Endodermal cell (in vitro differentiated cells): Measurements from ENCODE around the gene MTMR4. TPM values are rescaled to one million over a fixed set of nuclear protein-coding genes. Genes with fewer than 3 reads are reported as not detected.

Source experiments
- DNase-seq: peaks from one replicate; pipeline ENCODE4 v3.0.0-alpha.2; 2017
- H3K27ac ChIP-seq: 2 replicates; pipeline ENCODE4 v1.5.1; 2013; ENCODE audit warnings: mild to moderate bottlenecking, low read depth, low read length, moderate library complexity
- H3K27me3 ChIP-seq: 2 replicates; pipeline ENCODE4 v1.6.1; 2013; ENCODE audit warnings: mild to moderate bottlenecking, low read length, moderate library complexity; ENCODE audit not compliant: insufficient read depth, control insufficient read depth, poor library complexity, severe bottlenecking
- H3K36me3 ChIP-seq: 2 replicates; pipeline ENCODE4 v1.7.0; 2013; ENCODE audit warnings: mild to moderate bottlenecking, low read length, moderate library complexity; ENCODE audit not compliant: control insufficient read depth, insufficient read depth
- H3K4me1 ChIP-seq: one replicate; pipeline ENCODE4 v1.7.0; 2013; ENCODE audit warnings: low read length; ENCODE audit not compliant: control insufficient read depth, insufficient read depth
- H3K4me3 ChIP-seq: 2 replicates; pipeline ENCODE4 v1.5.1; 2013; ENCODE audit warnings: mild to moderate bottlenecking, low read length, moderate library complexity
- H3K9ac ChIP-seq: 2 replicates; pipeline ENCODE4 v1.6.1; 2013; ENCODE audit warnings: mild to moderate bottlenecking, low read length, moderate library complexity; ENCODE audit not compliant: poor library complexity, severe bottlenecking; ENCODE audit errors: extremely low read depth
- H3K9me3 ChIP-seq: 2 replicates; pipeline ENCODE4 v1.6.1; 2013; ENCODE audit warnings: mild to moderate bottlenecking, low read length, moderate library complexity; ENCODE audit not compliant: control insufficient read depth
- H3K27ac Mint-ChIP-seq: 2 replicates; pipeline ENCODE4 v1.8.0; 2020; ENCODE audit warnings: mixed read lengths
- H3K27me3 Mint-ChIP-seq: 2 replicates; pipeline ENCODE4 v1.8.0; 2021; ENCODE audit warnings: mild to moderate bottlenecking, mixed read lengths; ENCODE audit not compliant: insufficient read depth
- H3K36me3 Mint-ChIP-seq: 2 replicates; pipeline ENCODE4 v1.8.0; 2020; ENCODE audit warnings: low read depth, mixed read lengths
- H3K4me1 Mint-ChIP-seq: 2 replicates; pipeline ENCODE4 v1.8.0; 2020; ENCODE audit warnings: mixed read lengths
- H3K4me3 Mint-ChIP-seq: 2 replicates; pipeline ENCODE4 v1.8.0; 2020; ENCODE audit warnings: mild to moderate bottlenecking, moderate library complexity, mixed read lengths
- H3K9me3 Mint-ChIP-seq: 2 replicates; pipeline ENCODE4 v1.8.0; 2020; ENCODE audit warnings: mild to moderate bottlenecking, mixed read lengths
- WGBS, 2 experiments: methylation state at CpG; one replicate each; pipeline versions ENCODE4 v1.1.5 to v1.1.7; 2013; ENCODE audit warnings: missing lambda C conversion rate in 2 of 2, mixed read lengths in 1 of 2; ENCODE audit not compliant: insufficient coverage in 1 of 2, insufficient read length in 1 of 2; 5-methylcytosine and 5-hydroxymethylcytosine counted together
- long read RNA-seq, 4 experiments: library from polyadenylated mRNA in 2 of 4; library from RNA in 1 of 4; library from capped mRNA in 1 of 4; stranded (forward) in 3 of 4; unstranded in 1 of 4; transcript quantifications; one replicate each; pipeline ENCODE4 v2.0.0, GENCODE V29; 2020 to 2021; ENCODE audit warnings: inconsistent platforms in 1 of 4
- polyA plus RNA-seq, 2 experiments: library from polyadenylated mRNA; stranded (reverse); fragments of 50-300 nt; gene quantifications; one replicate each; pipeline ENCODE4 v1.2.3, GENCODE V29; 2013
- total RNA-seq, 2 donors: library from RNA; stranded (reverse); fragmentation: NEBNext Ultra II Directional in 1 of 2; extraction: Animal tissue kit (Norgen Biotek cat#: 25700) in 1 of 2; gene quantifications; 2 replicates in 1 of 2; 3 replicates in 1 of 2; pipeline ENCODE4 v1.2.1, GENCODE V29; 2021
- TF ChIP-seq, protein P1 (sequence below): fragments of 200-600 bp; sonication (generic); conservative IDR thresholded peaks from 2 replicates; pipeline ENCODE4 v1.5.0; 2021; ENCODE audit warnings: antibody characterized with exemption, mild to moderate bottlenecking

Gene MTMR4
- total RNA-seq, result 10 to 100 TPM; 39.4 to 52.9 TPM
- polyA plus RNA-seq (2013, experiment 1 of 2), result 43.6 TPM
- 39.0 TPM for polyA plus RNA-seq (2013, experiment 2 of 2)
- long read RNA-seq, experiment 1, partial matches to known transcripts, result 3 of 9 reads
- long read RNA-seq, experiment 1, other reads (novel, unspliced or antisense), result 6 of 9 reads
- long read RNA-seq, experiment 2, full-length matches to known transcripts, result 7 of 40 reads
- long read RNA-seq, experiment 2, partial matches to known transcripts, result 8 of 40 reads
- long read RNA-seq, experiment 2, other reads (novel, unspliced or antisense), result 25 of 40 reads
- long read RNA-seq, experiment 3, full-length matches to known transcripts, result 20 of 44 reads
- long read RNA-seq, experiment 3, partial matches to known transcripts, result 15 of 44 reads
- long read RNA-seq, experiment 3, other reads (novel, unspliced or antisense), result 9 of 44 reads
- long read RNA-seq, experiment 4, partial matches to known transcripts, result 4 of 5 reads
- long read RNA-seq, experiment 4, other reads (novel, unspliced or antisense), result 1 of 5 reads

DNA sequence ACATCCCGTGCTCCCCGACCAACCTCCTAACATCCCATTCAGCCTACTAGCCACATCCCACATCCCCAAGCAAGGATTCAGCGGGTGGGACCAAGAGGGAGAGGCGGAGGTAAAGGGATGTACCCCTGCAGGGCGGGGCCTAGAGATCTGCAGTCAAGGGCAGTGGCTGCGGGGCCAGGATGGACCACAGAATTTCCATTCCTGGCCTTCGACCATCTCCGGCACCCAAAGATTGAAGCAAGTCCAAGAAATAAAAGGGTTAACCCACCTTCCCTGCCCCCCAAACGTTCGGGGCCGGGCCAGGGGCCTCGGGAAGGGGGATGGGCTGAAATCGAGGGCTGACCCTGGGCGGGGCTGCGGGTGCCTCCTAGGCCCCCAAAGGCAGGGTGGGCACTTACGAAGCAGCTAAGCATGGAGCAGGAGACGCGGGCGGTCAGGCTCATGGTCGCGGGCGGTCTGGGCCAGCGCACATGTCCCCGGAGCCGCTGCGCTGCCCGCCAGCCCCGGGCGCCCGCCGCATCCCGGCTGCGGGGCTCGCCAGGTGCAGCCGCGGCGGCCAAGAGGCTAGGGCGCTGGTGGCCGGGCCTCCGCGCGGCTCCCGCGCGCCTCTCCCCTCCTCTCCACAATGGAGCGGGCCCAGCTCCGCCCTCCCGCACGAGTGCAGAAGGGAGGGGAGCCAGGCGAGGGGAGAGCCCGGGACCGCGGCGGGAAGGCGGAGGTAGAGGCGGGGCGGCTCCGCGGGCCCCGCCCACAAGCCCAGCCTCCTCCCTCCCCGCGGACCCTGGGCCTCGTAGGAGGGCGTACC is at the start of gene MTMR4:
Gene MTMR4 (minus strand): TSS at position 674 of the 805 bp plus-strand sequence. CDS start 231 bp downstream, at position 443.
- Mint-ChIP-seq H3K4me3 (peak within 1 kb of the TSS; percentile 82), H3K9me3 (no peaks in the 10 kb centered on the region), H3K27ac (peak within 1 kb of the TSS; percentile 91), H3K36me3 (peaks cover 32% of the 10 kb centered on the region), H3K27me3 (no peaks in the 10 kb centered on the region), H3K4me1 (peaks cover 22% of the 10 kb centered on the region)
- WGBS, 2 experiments, result 0 to 1% methylated on average over 17 to 64 of the region's 64 CpGs
- H3K27ac ChIP-seq, result peak within 1 kb of the TSS; percentile 34
- TF ChIP-seq, protein P1, sequence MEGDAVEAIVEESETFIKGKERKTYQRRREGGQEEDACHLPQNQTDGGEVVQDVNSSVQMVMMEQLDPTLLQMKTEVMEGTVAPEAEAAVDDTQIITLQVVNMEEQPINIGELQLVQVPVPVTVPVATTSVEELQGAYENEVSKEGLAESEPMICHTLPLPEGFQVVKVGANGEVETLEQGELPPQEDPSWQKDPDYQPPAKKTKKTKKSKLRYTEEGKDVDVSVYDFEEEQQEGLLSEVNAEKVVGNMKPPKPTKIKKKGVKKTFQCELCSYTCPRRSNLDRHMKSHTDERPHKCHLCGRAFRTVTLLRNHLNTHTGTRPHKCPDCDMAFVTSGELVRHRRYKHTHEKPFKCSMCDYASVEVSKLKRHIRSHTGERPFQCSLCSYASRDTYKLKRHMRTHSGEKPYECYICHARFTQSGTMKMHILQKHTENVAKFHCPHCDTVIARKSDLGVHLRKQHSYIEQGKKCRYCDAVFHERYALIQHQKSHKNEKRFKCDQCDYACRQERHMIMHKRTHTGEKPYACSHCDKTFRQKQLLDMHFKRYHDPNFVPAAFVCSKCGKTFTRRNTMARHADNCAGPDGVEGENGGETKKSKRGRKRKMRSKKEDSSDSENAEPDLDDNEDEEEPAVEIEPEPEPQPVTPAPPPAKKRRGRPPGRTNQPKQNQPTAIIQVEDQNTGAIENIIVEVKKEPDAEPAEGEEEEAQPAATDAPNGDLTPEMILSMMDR, result no peak
- H3K9me3 ChIP-seq, result no peaks in the 10 kb centered on the region
- H3K4me1 ChIP-seq, result no peaks in the 10 kb centered on the region
- H3K4me3 ChIP-seq, result peak within 1 kb of the TSS; percentile 87
- H3K27me3 ChIP-seq, result no peaks in the 10 kb centered on the region
- H3K36me3 ChIP-seq, result peaks cover 33% of the 10 kb centered on the region
- peak within 1 kb of the TSS; percentile 50 for H3K9ac ChIP-seq
- peak; percentile 98 for DNase-seq

DNA sequence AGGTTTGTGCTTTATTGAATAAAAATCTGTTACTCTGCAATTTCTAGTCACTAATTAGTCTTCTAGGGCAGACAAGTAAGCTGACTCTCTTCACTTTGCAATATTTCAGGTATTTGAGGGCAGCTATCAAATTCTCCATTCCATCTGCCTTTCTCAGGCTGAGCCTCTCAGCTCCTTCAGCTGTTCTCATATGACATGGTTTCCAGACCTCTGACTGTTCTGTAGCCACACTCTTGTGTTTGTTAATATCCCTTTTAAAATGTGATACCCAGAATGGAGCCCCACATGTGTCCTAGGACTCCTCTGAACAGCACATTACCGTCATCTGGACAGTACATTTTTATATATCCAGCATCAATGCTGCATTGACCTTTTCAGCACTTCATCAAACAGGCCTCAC is 46.1 kb upstream of the MTMR4 start:
- Mint-ChIP-seq H3K4me3 (no peak overlapping the region), H3K27me3 (no peaks in the 10 kb centered on the region), H3K36me3 (no peaks in the 10 kb centered on the region), H3K4me1 (peaks cover under 1% of the 10 kb centered on the region), H3K27ac (no peak overlapping the region), H3K9me3 (no peaks in the 10 kb centered on the region)
- Histone ChIP-seq H3K9ac (no peak overlapping the region), H3K27ac (no peak overlapping the region), H3K36me3 (no peaks in the 10 kb centered on the region), H3K4me1 (no peaks in the 10 kb centered on the region), H3K27me3 (no peaks in the 10 kb centered on the region), H3K9me3 (no peaks in the 10 kb centered on the region), H3K4me3 (no peak overlapping the region)
- WGBS, 2 experiments, result 91 to 100% methylated on average over 1 of the region's 1 CpG
- TF ChIP-seq, protein P1, result no peak
- DNase-seq, result no peak

DNA sequence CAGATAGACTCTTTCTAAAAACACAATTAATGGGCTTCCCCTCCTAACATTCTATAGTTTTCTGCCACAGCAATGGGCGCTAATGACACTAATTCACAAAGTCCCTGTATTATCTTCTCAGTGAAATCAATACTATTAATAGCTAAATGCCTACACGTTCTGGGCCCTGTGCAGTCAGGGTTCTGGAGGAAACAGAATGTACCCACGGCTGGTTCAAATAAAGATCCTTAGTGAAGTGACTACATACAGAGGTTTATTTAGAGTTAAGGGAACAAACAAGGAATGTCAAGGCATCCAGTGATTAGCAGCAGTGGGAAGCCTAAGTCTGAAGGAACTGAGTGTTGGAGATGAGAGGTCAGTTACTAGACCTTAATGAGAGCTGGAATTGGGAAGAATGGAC is 43.5 kb upstream of the MTMR4 start:
- WGBS, 2 experiments, result 85 to 89% methylated on average over 3 of the region's 3 CpGs
- H3K4me1 Mint-ChIP-seq, result no peaks in the 10 kb centered on the region
- no peaks in the 10 kb centered on the region for H3K27me3 Mint-ChIP-seq
- no peaks in the 10 kb centered on the region for H3K36me3 ChIP-seq
- H3K27ac Mint-ChIP-seq, result no peak overlapping the region
- no peak overlapping the region for H3K4me3 Mint-ChIP-seq
- TF ChIP-seq, protein P1, result no peak
- H3K4me1 ChIP-seq, result no peaks in the 10 kb centered on the region
- no peak overlapping the region for H3K4me3 ChIP-seq
- no peaks in the 10 kb centered on the region for H3K9me3 Mint-ChIP-seq
- H3K27me3 ChIP-seq, result no peaks in the 10 kb centered on the region
- no peaks in the 10 kb centered on the region for H3K36me3 Mint-ChIP-seq
- H3K9ac ChIP-seq, result no peak overlapping the region
- no peak overlapping the region for H3K27ac ChIP-seq
- no peaks in the 10 kb centered on the region for H3K9me3 ChIP-seq
- no peak for DNase-seq
